Activated CD8-positive, alpha-beta memory T cell treated with anti-CD3 and anti-CD28 coated beads for 24 hours (primary cell): ENCODE measurements around the gene COL25A1.
"Not testable (repeated sequence)": the region's sequence is repeated elsewhere in the genome, so short reads cannot be mapped to it uniquely, and the experiment has no call there.

Source experiments
- DNase-seq: peaks from one replicate; pipeline ENCODE4 v3.0.0-alpha.2; 2020

Gene COL25A1

DNA sequence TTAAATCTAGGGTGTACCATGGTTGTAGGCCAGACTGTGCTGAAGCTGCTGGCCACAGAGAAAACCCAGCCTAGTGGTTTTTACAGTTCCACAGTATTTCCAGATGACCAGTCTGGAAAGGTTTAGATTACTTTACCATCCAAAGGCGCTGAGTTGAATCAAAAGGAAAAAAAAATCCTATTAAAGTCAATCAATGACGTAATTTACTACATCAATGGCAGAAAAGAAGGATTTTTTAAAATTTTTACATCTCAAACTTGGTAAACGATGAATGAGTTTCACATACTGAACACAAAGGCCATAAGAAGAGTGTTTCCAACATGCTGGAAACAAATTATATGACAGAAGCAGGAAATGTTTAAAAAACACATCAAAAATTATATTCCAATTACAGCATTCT is 409.0 kb downstream of the COL25A1 start:
- no peak for DNase-seq

DNA sequence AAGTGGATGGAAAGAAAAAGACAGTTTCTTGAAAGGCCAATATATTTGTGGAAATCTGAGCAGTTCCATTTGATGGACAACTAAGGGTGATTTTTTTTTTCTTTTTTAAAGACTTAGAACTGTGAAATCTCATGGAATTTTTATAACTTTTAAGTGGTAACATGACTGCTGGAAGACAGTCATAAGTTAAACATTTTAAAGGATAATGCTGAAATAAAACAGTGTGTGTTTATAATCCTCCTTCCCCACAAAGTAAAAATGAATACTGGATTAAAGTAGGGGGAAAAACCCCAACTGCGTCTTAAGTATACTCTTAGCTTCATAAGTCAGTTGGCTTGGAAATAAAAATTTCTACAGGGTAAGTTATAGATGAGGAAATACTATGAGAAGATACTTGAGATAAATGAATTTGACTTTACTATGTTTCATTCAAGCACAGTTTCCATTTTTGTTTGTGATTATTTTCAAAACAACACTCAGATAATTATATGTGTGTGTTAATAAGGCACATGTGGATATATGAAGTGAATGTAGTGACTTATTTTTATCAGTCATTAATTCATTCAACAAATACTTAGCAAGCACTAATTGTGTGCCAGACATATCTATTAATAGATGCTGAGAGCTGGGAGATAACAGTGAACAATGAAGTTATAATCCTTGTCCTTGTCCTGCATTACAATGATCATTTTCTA is 410.4 kb downstream of the COL25A1 start:
- no peak for DNase-seq

DNA sequence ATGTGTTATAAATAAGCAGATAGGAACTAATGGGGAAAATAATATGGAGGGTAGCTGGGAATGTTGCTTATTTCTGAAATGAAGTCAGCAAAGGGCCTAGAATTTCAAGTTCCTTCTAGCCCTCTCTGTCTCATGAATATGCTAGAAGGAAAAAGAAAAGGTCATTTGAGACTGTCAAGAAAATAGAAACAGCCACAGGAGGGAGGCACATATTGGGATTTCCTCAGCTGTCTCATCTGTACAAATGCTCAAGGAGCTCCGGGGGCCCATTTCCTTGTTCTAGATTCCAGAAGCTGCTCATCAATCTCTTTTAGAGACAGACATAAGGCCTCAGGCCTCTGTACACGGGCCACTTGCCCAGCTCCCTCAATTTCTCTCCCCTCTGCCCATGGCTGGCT is 412.0 kb downstream of the COL25A1 start:
- DNase-seq, result no peak

DNA sequence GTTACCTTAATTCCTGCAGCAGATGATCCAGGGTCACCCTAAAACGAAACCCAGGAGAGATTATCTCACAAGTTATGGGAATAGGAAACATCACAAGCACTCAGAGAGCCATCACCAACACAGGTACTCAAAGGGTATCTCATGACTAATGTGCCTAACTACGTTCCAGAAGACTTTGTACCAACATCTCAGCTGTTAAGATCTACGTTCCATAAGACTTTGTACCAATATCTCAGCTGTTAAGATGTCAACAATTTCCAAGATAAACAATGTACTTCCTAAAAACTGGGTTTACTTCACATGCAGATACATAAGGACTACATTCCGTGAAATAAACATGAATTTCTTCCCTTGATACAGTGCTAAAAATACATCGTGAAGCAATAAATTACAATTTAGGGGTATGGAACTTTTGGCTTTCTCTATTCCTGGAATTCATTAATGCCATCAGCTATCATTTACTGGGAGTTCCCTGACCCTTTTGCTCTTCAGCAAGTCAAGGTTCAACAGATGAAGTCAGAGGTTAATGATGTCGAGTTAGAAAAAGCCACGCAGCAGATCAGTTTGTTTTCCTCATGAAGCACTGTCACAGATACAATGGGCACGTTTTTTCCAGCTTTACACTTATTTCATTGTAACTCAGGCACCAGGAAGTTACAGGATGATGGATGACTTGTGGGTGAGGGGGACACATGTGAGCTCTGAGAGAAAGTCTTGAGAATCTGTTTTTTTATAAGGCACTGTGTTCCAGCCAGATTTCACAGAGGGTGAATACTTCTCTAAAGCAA is 412.6 kb downstream of the COL25A1 start:
- no peak for DNase-seq

DNA sequence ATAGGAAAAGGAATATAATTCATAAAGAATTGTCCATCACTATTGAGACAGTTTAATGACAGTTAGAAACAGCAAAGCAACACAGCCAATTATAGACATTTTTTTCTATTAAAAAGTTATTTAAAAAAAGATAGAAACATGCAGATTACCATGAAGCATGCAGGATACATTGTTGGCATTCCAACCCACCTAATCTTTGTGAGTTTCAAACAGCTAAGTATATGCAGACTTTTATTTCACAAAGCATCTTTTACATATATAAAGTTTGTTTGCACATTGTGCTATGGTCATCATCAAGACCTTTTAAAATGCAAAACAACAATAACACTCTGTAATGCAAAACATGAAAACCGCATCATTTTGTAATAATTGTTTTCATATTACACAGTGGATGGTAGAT is 413.7 kb downstream of the COL25A1 start:
- DNase-seq, result no peak

- DNase-seq, result no peak
Observed at GRCh38 chr4:108887034-108887433, 415.4 kb downstream of the COL25A1 start.

DNA sequence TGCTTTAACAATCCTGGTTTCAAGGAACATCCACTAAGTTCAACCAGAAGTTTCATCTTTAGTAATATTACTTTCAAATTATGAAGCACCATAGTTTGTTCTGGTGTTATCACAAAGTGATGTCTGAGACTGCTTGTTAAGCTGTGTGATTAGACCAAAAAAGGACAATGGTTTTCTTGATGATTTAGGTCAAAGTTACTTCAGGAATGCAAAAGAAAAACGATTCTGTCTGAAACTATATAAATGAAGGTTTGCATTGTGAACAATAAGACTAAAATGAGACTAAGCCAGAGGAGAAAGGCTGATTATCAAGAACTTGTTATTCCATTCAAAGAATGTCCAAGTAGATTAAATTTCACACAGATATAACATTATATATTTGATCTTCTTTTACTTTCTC is 417.2 kb downstream of the COL25A1 start:
- DNase-seq, result no peak

DNA sequence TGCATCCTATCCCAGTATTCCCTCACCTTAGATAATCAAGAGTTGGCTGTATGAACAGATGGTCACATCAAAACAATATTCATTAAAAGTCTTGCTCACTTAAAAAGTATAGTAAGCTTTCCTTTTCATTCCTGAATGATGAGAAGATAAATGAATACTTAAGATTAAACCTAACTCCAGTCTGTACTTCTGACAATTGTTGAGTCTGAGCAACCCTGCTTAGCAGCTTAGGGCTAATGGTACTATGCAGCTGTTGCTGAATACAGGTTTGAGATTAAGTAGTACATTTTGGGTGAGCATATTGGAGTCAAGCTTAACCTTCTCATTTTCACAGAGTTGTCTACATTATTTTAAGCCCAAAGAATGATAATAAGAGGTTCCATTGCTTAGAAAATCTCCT is 417.9 kb downstream of the COL25A1 start:
- DNase-seq, result no peak

- no peak for DNase-seq
Observed at GRCh38 chr4:108881986-108882385, 420.5 kb downstream of the COL25A1 start.

- no peak for DNase-seq
Observed at GRCh38 chr4:108881190-108881589, 421.3 kb downstream of the COL25A1 start.

- DNase-seq, result no peak
Observed at GRCh38 chr4:108878806-108879205, 423.7 kb downstream of the COL25A1 start.

GRCh38 chr4:108877821-108878220 is 424.6 kb downstream of the COL25A1 start:
- no peak for DNase-seq

DNA sequence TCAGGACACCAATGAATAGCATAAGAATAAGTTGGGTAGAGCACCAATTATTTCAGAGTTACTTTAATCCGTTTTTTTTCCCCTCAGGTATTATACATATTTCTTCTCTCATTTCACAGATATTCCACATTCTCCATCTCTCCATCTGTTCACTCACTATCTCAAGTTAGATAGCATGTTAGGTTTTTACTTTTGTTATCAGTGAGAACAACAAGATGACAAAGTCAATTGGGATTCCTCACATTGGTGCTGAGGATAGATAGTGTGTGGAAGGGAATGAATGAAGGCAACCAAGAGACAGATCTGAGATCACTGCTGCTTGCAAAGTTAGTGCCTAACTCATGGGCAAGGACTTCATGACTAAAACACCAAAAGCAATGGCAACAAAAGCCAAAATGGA is 427.7 kb downstream of the COL25A1 start:
- no peak for DNase-seq

DNA sequence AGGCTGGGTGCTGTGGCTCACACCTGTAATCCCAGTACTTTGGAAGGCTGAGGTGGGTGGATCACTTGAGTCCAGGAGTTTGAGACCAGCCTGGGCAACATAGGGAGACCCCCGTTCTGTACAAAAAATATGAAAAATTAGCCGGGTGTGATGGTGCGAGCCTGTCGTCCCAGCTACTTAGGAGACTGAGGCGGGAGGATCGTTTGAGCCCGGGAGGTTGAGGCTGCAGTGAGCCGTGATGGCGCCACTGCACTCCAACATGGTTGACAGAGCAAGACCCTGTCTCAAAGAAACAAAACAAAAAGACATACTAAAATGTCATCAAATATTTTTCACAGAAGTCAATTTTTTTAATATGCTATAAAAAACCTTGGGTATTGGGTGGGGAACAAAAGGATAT is 432.5 kb downstream of the COL25A1 start:
- DNase-seq, result not testable (repeated sequence)

- no peak for DNase-seq
Observed at GRCh38 chr4:108868606-108869227, 433.7 kb downstream of the COL25A1 start.

GRCh38 chr4:108867476-108867875 is 435.0 kb downstream of the COL25A1 start:
- no peak for DNase-seq

GRCh38 chr4:108861334-108861733 is 441.1 kb downstream of the COL25A1 start:
- no peak for DNase-seq

- DNase-seq, result no peak
Observed at GRCh38 chr4:108854786-108855185, 447.7 kb downstream of the COL25A1 start.

DNA sequence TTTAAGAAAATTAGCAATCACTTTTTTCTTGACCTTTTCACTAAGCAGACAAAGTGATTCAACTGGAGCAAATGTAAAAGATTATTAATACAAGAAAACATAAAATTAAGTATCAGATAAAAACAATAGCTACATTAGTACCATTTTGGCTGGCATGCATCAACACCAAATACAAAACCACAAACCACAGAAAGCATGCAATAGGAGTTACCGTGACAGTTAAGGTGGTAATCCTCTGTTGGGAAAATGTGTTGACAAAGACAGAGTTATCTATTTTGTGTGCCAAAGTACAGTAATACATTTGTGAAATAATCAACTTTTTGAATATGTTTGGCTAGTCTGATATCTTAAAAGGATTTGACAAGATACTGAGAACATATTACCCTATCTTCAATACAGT is 449.8 kb downstream of the COL25A1 start:
- DNase-seq, result no peak

- DNase-seq, result no peak
Observed at GRCh38 chr4:108851366-108851765, 451.1 kb downstream of the COL25A1 start.

DNA sequence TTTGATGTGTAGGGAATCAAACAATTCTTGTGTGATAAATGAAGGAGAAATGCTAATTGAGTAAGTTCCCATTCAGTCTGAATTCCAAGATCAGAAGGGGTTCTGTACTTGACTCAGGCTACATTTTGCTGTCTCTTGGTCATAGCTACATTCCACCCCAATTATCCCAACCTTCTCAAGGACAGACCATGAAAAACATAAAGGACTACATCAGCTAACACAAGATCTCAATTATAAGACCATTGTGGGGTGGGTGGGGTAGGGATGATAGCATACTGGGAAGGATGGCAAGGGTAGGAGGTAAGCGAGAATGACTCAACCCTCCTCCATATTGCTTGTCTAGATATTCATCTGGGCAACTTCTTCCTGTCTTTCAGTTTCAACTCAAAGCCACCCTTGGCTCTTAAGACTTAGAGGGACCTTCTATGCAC is 452.2 kb downstream of the COL25A1 start:
- no peak for DNase-seq

DNA sequence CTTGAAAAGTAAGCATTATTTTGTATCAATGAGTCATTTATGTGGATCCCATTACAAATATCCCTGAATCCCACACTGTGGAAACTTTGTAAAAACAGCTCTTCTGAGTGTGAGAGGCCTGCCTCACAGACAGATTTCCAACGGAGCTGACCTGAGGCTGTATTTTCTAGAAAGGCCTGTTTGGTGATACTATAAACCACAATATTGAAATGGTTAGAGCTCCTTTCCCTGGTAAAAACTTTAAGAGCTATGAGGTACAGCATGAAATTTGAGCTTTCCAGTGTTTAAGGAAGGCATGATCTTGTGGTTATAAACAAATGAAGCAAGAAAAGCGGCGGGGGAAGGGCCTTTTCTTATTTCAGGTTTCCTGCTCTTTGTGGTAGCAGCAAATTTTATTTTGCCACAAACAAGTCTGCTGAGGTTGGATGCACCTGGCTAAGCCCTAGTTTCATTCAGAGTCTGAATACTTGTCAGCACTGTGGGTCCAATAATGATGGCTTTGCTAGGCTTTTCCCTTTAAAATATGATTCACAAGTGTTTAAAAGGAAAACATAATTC is 452.8 kb downstream of the COL25A1 start:
- DNase-seq, result no peak

DNA sequence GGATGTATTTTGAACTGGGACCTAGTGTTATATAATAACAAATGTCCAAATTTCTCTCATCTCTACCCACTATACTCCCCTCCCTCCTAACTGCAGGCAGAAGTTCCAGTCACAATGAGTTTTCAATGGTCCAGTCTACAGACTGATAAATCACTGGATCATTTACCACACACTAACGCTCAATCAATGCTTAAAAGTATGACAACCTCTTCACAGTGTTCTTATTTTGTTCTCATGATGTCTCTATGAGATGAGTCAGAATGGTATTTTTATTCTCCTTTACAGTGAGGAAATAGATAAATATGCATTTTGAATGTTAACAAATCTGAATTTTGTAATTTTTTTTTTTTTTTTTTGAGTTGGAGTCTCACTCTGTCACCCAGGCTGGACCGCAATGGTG is 455.9 kb downstream of the COL25A1 start:
- no peak for DNase-seq
